ENCODE results near the gene ZNF451.

- TF ChIP-seq CTCF (IDR thresholded peaks at IDR 0.05; ENCODE audit: insufficient read depth, low read length) (no peak), GABPA (IDR thresholded peaks at IDR 0.05; ENCODE audit: low read depth) (no peak), REST (IDR thresholded peaks at IDR 0.05; ENCODE audit: insufficient replicate concordance, low read depth) (no peak), SPI1 (IDR thresholded peaks at IDR 0.05; ENCODE audit: borderline replicate concordance, low read depth) (no peak), POLR2AphosphoS5 (IDR thresholded peaks at IDR 0.05; ENCODE audit: low read depth) (no peak)
These were observed 68.7 kb downstream of the ZNF451 start for GRCh38 chr6:57158658-57159057.

Data from HL-60 (cell line).